Middle frontal gyrus (tissue), 1 donor: ENCODE data around the gene ODC1.

Source experiments
- DNase-seq: peaks from one replicate; pipeline ENCODE4 v3.0.0-alpha.2; 2015; ENCODE audit warnings: low spot score; ENCODE audit errors: extremely low spot score

ODC1 gene

GRCh38 chr2:10434886-10435819 is 13.0 kb downstream of the ODC1 start:
- peak; percentile 51 for DNase-seq

- DNase-seq: no peak
Measured at GRCh38 chr2:10433947-10434885, 13.9 kb downstream of the ODC1 start.

- no peak for DNase-seq
Measured at GRCh38 chr2:10433264-10433946, 14.7 kb downstream of the ODC1 start.

- no peak for DNase-seq
Measured at GRCh38 chr2:10432311-10433181, 15.6 kb downstream of the ODC1 start.

- DNase-seq: no peak
Measured at GRCh38 chr2:10431797-10432196, 16.3 kb downstream of the ODC1 start.

GRCh38 chr2:10430886-10431622 is 17.1 kb downstream of the ODC1 start:
- no peak for DNase-seq

GRCh38 chr2:10428924-10429323 is 19.2 kb downstream of the ODC1 start:
- no peak for DNase-seq

GRCh38 chr2:10428355-10428754 is 19.8 kb downstream of the ODC1 start:
- no peak for DNase-seq

GRCh38 chr2:10427618-10427949 is 20.5 kb downstream of the ODC1 start:
- no peak for DNase-seq

GRCh38 chr2:10426726-10427617 is 21.2 kb downstream of the ODC1 start:
- DNase-seq: no peak

GRCh38 chr2:10425699-10426098 is 22.4 kb downstream of the ODC1 start:
- no peak for DNase-seq

GRCh38 chr2:10424916-10425505 is 23.1 kb downstream of the ODC1 start:
- no peak for DNase-seq

GRCh38 chr2:10424051-10424450 is 24.1 kb downstream of the ODC1 start:
- DNase-seq: no peak

GRCh38 chr2:10423400-10423774 is 24.7 kb downstream of the ODC1 start:
- no peak for DNase-seq

- no peak for DNase-seq
Measured at GRCh38 chr2:10422732-10423399, 25.3 kb downstream of the ODC1 start.

- DNase-seq: no peak
Measured at GRCh38 chr2:10422251-10422650, 25.9 kb downstream of the ODC1 start.

- no peak for DNase-seq
Measured at GRCh38 chr2:10419553-10420257, 28.4 kb downstream of the ODC1 start.
